Thoracic aorta (tissue), 2 donors: ENCODE results near the gene KLF9. TPM values are rescaled to one million over a fixed set of nuclear protein-coding genes. Genes with fewer than 3 reads are reported as not detected.

Source experiments
- ATAC-seq: fragments of 150-250 bp; one replicate; pipeline ENCODE4 v1.8.0; 2017; ENCODE audit warnings: low read depth; ENCODE audit not compliant: insufficient number of reproducible peaks, low FRiP score
- DNase-seq: peaks from one replicate; pipeline ENCODE4 v3.0.0-alpha.2; 2020; ENCODE audit warnings: low spot score
- H3K27ac ChIP-seq, 2 donors: fragments of 200-600 bp; sonication (generic); 1 replicate in 1 of 2; 2 replicates in 1 of 2; pipeline ENCODE4 v1.5.1; 2016; ENCODE audit warnings: mild to moderate bottlenecking in 2 of 2, moderate library complexity in 2 of 2
- H3K27me3 ChIP-seq: fragments of 200-600 bp; sonication (generic); replicated peaks from 2 replicates; pipeline ENCODE4 v1.6.0; 2016; ENCODE audit warnings: mild to moderate bottlenecking; ENCODE audit not compliant: insufficient read depth
- H3K36me3 ChIP-seq: fragments of 200-600 bp; sonication (generic); one replicate; pipeline ENCODE4 v1.5.1; 2016
- H3K4me1 ChIP-seq, 2 donors: fragments of 200-600 bp; sonication (generic); 1 replicate in 1 of 2; 2 replicates in 1 of 2; pipeline versions ENCODE4 v1.5.1 to v1.6.0; 2016; ENCODE audit warnings: low read depth in 2 of 2, mild to moderate bottlenecking in 1 of 2; ENCODE audit not compliant: control insufficient read depth in 1 of 2
- H3K4me3 ChIP-seq: fragments of 200-600 bp; sonication (generic); 2 replicates; pipeline ENCODE4 v1.5.1; 2016; ENCODE audit warnings: mild to moderate bottlenecking
- H3K9me3 ChIP-seq: fragments of 200-600 bp; sonication (generic); 2 replicates; pipeline ENCODE4 v1.5.1; 2016
- CTCF ChIP-seq: fragments of 200-600 bp; sonication (generic); IDR thresholded peaks from one replicate; pipeline ENCODE4 v1.5.1; 2019; ENCODE audit warnings: antibody characterized with exemption
- total RNA-seq, 2 donors: library from RNA; depleted of rRNA; stranded (reverse); fragments of >200 nt; gene quantifications; one replicate each; pipeline versions ENCODE4 v1.1.0 to v1.2.3, GENCODE V29; 2016

The KLF9 gene
- total RNA-seq, 2 donors from 2014 or later = 165 to 187 TPM

- no peaks in the 10 kb centered on the region for H3K27me3 ChIP-seq
- no peak for ATAC-seq
- TF ChIP-seq CTCF = no peak
- H3K36me3 ChIP-seq = peaks cover 2% of the 10 kb centered on the region
- peaks cover 56 to 67% of the 10 kb centered on the region in 2 donors for H3K4me1 ChIP-seq
- DNase-seq = no peak
- H3K4me3 ChIP-seq = peak overlapping the region; percentile 9
- no peaks in the 10 kb centered on the region for H3K9me3 ChIP-seq
- no peak overlapping the region for H3K27ac ChIP-seq
Observed at GRCh38 chr9:70390933-70391341, 23.5 kb downstream of the KLF9 start.

GRCh38 chr9:70389621-70390266 is 24.7 kb downstream of the KLF9 start:
- Histone ChIP-seq H3K27ac (no peak overlapping the region), H3K4me1 (peaks cover 48 to 63% of the 10 kb centered on the region in 2 donors), H3K27me3 (no peaks in the 10 kb centered on the region), H3K9me3 (no peaks in the 10 kb centered on the region), H3K4me3 (peak overlapping the region; percentile 12), H3K36me3 (peaks cover 7% of the 10 kb centered on the region)
- ATAC-seq (no peak), DNase-seq (no peak)
- no peak for TF ChIP-seq CTCF

GRCh38 chr9:70389188-70389587 is 25.3 kb downstream of the KLF9 start:
- DNase-seq (no peak), ATAC-seq (no peak)
- Histone ChIP-seq H3K4me1 (peaks cover 42 to 58% of the 10 kb centered on the region in 2 donors), H3K27ac (no peak overlapping the region), H3K9me3 (no peaks in the 10 kb centered on the region), H3K27me3 (no peaks in the 10 kb centered on the region), H3K36me3 (peaks cover 11% of the 10 kb centered on the region), H3K4me3 (peak overlapping the region; percentile 12)
- no peak for TF ChIP-seq CTCF

GRCh38 chr9:70387663-70388062 is 26.8 kb downstream of the KLF9 start:
- TF ChIP-seq CTCF = no peak
- Histone ChIP-seq H3K4me1 (peaks cover 35 to 55% of the 10 kb centered on the region in 2 donors), H3K27me3 (no peaks in the 10 kb centered on the region), H3K36me3 (peaks cover 15% of the 10 kb centered on the region), H3K9me3 (no peaks in the 10 kb centered on the region), H3K4me3 (no peak overlapping the region), H3K27ac (no peak overlapping the region)
- no peak for DNase-seq
- ATAC-seq = no peak

GRCh38 chr9:70385426-70385825 is 29.0 kb downstream of the KLF9 start:
- no peak for TF ChIP-seq CTCF
- Histone ChIP-seq H3K4me1 (peaks cover 14 to 38% of the 10 kb centered on the region in 2 donors), H3K27me3 (no peaks in the 10 kb centered on the region), H3K36me3 (peaks cover 15% of the 10 kb centered on the region), H3K9me3 (no peaks in the 10 kb centered on the region), H3K27ac (no peak overlapping the region), H3K4me3 (no peak overlapping the region)
- ATAC-seq = no peak
- DNase-seq = no peak
